ENCODE measurements around the gene SCARB2.

Gene SCARB2

GRCh38 chr4:76208005-76208765 lies 5.4 kb downstream of the SCARB2 start:
- TF ChIP-seq, protein P1, sequence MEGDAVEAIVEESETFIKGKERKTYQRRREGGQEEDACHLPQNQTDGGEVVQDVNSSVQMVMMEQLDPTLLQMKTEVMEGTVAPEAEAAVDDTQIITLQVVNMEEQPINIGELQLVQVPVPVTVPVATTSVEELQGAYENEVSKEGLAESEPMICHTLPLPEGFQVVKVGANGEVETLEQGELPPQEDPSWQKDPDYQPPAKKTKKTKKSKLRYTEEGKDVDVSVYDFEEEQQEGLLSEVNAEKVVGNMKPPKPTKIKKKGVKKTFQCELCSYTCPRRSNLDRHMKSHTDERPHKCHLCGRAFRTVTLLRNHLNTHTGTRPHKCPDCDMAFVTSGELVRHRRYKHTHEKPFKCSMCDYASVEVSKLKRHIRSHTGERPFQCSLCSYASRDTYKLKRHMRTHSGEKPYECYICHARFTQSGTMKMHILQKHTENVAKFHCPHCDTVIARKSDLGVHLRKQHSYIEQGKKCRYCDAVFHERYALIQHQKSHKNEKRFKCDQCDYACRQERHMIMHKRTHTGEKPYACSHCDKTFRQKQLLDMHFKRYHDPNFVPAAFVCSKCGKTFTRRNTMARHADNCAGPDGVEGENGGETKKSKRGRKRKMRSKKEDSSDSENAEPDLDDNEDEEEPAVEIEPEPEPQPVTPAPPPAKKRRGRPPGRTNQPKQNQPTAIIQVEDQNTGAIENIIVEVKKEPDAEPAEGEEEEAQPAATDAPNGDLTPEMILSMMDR (IDR thresholded peaks at IDR 0.05), result no peak
- DNase-seq (ENCODE audit: low spot score), result peak; percentile 86
- Histone ChIP-seq H3K27ac (peak overlapping the region; percentile 82 to 88), H3K4me3 (peak overlapping the region; percentile 58)

DNA sequence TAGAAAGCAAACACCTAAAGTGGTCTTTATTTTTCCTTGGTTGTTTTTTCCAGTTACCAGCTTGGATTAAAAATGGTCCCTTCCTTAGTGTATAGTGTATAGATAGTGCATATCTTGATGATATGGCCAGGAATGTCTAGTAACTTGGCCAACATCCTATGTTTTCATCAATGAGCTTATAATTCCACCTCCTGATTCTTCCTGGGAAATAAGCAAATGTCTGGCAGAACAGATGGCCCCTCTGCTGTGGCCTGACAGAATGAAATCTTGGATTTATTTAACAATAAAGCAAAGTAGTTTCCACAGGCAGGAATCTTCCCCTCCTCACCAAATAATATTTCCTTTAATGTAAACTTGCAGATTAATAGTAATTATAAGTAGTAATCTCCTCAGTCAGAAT lies 6.1 kb downstream of the SCARB2 start:
- Histone ChIP-seq H3K27ac (peak overlapping the region; percentile 82 to 88), H3K4me3 (no peak overlapping the region)
- DNase-seq (ENCODE audit: low spot score), result no peak
- TF ChIP-seq, protein P1 (IDR thresholded peaks at IDR 0.05), result no peak

GRCh38 chr4:76206222-76206942 lies 7.2 kb downstream of the SCARB2 start:
- TF ChIP-seq, protein P1 (IDR thresholded peaks at IDR 0.05), result no peak
- no peak for DNase-seq (ENCODE audit: low spot score)
- Histone ChIP-seq H3K27ac (peak overlapping the region; percentile 22 to 64), H3K4me3 (peak overlapping the region; percentile 18)

DNA sequence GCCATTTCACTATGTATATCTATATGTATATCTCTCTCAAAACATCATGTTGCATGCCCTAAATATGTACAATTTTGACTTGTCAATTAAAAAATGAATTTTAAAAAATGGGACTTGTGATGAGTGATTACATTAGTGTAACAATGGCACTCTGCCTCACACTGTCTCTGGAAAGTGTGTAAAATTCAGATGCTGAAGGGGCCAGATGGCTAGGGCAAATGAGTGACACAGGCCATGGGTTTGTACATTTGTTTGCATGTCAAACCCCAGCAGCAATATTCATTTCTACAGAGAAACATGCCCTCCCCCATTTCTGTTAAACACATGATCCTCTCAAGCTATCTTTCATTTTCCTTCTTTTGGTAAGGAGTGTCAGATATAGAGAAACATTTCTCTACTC lies 8.1 kb downstream of the SCARB2 start:
- Histone ChIP-seq H3K4me3 (no peak overlapping the region), H3K27ac (peak overlapping the region in 1 of 2 donors; percentile 64)
- no peak for DNase-seq (ENCODE audit: low spot score)
- TF ChIP-seq, protein P1 (IDR thresholded peaks at IDR 0.05), result no peak

DNA sequence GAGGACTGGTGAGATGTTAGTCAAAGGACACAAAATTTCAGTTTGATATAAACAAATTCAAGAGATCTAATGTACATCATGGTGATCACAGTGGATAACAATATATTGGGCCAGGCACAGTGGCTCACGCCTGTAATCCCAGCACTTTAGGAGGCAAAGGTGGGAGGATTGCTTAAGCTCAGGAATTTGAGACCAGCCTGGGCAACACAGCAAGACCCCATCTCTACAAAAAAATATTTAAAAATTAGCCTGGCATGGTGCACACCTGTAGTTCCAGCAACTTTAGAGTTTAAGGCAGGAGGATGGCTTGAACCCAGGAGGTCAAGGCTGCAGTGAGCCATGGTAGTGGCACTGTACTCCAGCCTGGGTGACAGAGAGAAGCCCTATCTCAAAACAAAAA lies 8.7 kb downstream of the SCARB2 start:
- TF ChIP-seq, protein P1 (IDR thresholded peaks at IDR 0.05), result no peak
- Histone ChIP-seq H3K4me3 (no peak overlapping the region), H3K27ac (no peak overlapping the region)
- no peak for DNase-seq (ENCODE audit: low spot score)

DNA sequence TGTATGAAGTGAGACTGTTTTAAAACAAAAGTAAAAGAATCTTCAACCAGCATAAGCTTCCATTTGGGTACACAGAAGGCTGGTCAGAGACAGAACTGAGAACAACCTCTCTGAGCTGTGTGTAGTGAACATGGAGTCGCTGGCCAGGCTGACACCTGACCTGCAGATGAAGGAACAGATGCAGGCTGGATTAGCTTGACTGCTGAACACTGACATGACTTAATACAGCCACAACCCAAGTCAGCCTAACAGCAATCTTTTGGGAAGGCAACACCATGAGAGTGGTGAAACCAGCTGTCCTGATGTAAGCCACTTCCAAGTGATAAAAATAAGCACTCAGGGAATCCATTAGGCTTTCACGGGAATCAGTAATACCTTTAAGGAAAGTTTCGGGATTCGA lies 10.1 kb downstream of the SCARB2 start:
- TF ChIP-seq, protein P1 (IDR thresholded peaks at IDR 0.05), result no peak
- DNase-seq (ENCODE audit: low spot score), result no peak
- Histone ChIP-seq H3K4me3 (no peak overlapping the region), H3K27ac (peak overlapping the region in 1 of 2 donors; percentile 8)

All from coronary artery (tissue), 2 donors.